Duodenal mucosa (tissue), 2 donors: Measurements from ENCODE around the gene HSPE1.
A peak's percentile ranks its signal among the peaks of the same experiment; 100 is the strongest.

ENCODE experiments used
- H3K27ac ChIP-seq: one replicate; pipeline ENCODE4 v1.7.0; 2013; ENCODE audit warnings: low read depth, low read length
- H3K27me3 ChIP-seq, 2 donors: one replicate each; pipeline ENCODE4 v1.7.0; 2013; ENCODE audit warnings: low read length in 2 of 2, control low read depth in 1 of 2; ENCODE audit not compliant: insufficient read depth in 2 of 2, control insufficient read depth in 1 of 2
- H3K36me3 ChIP-seq, 2 donors: one replicate each; pipeline ENCODE4 v1.7.0; 2013; ENCODE audit warnings: low read length in 2 of 2, control low read depth in 1 of 2; ENCODE audit not compliant: insufficient read depth in 2 of 2, control insufficient read depth in 1 of 2
- H3K4me1 ChIP-seq, 2 donors: one replicate each; pipeline ENCODE4 v1.7.0; 2013; ENCODE audit warnings: low read length in 2 of 2, control low read depth in 1 of 2; ENCODE audit not compliant: insufficient read depth in 2 of 2, control insufficient read depth in 1 of 2
- H3K4me3 ChIP-seq, 2 donors: one replicate each; pipeline ENCODE4 v1.7.0; 2013; ENCODE audit warnings: low read length in 2 of 2, low read depth in 1 of 2
- H3K9ac ChIP-seq, 2 donors: one replicate each; pipeline ENCODE4 v1.7.0; 2013; ENCODE audit warnings: low read length in 2 of 2, low read depth in 1 of 2
- H3K9me3 ChIP-seq, 2 donors: one replicate each; pipeline ENCODE4 v1.7.0; 2013; ENCODE audit warnings: low read length in 2 of 2, control low read depth in 1 of 2; ENCODE audit not compliant: control insufficient read depth in 1 of 2

The HSPE1 gene

DNA sequence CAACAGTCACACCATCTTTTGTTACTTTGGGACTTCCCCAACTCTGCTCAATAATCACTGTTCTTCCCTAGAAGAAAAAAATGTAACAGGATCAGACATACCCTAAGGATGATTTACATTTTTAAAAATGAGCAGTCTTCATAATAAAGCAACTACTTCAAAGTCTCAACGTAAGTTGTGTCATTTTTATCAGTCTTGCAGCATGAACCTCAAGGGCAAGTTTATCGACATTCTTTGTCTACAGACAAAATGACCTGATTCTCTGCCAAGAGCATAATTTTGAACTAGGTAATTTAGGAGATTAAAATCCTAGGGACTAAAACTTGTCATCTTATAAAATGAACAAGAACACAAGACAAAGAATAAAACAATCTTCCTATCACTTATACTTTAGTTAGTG, 2.9 kb upstream of the HSPE1 start:
- H3K27me3 ChIP-seq: no peaks in the 10 kb centered on the region
- H3K9ac ChIP-seq: peak overlapping the region; percentile 0 to 92
- H3K9me3 ChIP-seq: no peaks in the 10 kb centered on the region
- H3K4me1 ChIP-seq: peaks cover 36% of the 10 kb centered on the region in 2 donors
- H3K4me3 ChIP-seq: peak overlapping the region in 1 of 2 donors; percentile 87
- H3K27ac ChIP-seq: no peak overlapping the region
- peaks cover 28 to 48% of the 10 kb centered on the region in 2 donors for H3K36me3 ChIP-seq

DNA sequence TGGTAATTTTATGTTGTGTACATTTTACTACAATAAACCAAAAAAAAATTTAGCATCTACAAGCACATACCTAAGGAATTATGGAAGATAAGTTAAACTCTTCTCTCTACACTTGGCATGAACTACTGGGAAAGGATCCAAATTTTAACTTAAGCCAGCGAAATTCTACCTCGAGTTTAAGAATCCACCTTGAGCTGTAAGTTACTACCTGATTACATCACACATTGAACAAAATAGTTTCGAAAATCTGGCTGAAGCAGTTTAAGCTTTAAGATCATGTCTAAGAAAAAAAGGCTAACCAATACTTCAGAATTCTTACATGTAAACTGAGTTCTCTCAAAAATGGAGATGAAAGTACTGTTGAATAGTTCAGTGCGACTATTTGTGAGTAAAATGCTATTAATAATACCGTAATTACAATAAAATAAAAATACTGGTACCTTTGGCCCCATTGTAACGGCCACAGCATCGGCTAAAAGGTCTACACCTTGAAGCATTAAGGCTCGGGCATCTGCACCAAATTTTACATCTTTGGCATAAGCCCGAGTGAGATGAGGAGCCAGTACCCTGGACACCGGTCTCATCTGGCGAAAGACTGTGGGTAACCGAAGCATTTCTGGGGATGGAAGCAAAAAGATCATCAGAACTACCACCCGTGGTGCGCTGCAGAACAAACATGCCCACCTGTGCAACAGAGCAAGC, 1.8 kb upstream of the HSPE1 start:
- peak overlapping the region; percentile 98 for H3K27ac ChIP-seq
- H3K4me3 ChIP-seq: peak overlapping the region; percentile 86 to 87
- peaks cover 36% of the 10 kb centered on the region in 2 donors for H3K4me1 ChIP-seq
- no peaks in the 10 kb centered on the region for H3K27me3 ChIP-seq
- H3K36me3 ChIP-seq: peaks cover 23 to 38% of the 10 kb centered on the region in 2 donors
- peak overlapping the region; percentile 92 to 98 for H3K9ac ChIP-seq
- H3K9me3 ChIP-seq: no peaks in the 10 kb centered on the region

DNA sequence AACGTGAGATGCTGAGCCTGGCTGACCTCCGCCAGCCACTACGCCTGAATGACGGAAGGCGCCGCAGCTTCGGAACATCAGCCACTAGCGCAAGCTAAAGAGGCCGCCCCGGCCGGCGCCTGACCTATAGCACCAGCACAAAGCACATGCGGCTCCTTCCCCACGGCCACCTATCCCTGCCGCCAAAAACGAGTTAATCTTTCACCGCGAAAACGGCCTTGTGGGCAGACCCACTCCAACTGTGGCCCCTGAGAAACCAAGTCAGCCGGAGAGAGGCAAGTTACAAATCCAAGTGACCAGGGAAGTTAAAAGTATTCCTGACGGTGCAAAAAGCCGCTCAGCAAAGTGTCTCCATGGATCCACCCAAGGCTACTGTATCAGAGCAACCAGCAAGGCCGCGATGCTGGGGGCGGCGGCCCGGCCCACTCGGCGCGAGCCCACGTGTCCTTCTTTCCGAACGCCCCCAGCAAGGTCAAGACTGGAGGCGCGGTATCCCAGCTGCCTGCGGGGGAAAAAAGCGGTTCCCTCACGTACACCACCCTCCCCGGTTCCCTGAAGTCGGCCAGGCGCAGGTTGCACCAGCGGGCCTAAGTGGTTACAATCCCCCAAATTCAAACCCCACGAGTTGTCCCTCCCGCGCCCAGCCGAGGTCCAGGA, 1.1 kb upstream of the HSPE1 start:
- peak overlapping the region; percentile 98 for H3K27ac ChIP-seq
- H3K9me3 ChIP-seq: no peaks in the 10 kb centered on the region
- H3K36me3 ChIP-seq: peaks cover 20 to 38% of the 10 kb centered on the region in 2 donors
- H3K4me1 ChIP-seq: peaks cover 36% of the 10 kb centered on the region in 2 donors
- H3K9ac ChIP-seq: peak overlapping the region; percentile 92 to 98
- H3K4me3 ChIP-seq: peak overlapping the region; percentile 86 to 87
- no peaks in the 10 kb centered on the region for H3K27me3 ChIP-seq

DNA sequence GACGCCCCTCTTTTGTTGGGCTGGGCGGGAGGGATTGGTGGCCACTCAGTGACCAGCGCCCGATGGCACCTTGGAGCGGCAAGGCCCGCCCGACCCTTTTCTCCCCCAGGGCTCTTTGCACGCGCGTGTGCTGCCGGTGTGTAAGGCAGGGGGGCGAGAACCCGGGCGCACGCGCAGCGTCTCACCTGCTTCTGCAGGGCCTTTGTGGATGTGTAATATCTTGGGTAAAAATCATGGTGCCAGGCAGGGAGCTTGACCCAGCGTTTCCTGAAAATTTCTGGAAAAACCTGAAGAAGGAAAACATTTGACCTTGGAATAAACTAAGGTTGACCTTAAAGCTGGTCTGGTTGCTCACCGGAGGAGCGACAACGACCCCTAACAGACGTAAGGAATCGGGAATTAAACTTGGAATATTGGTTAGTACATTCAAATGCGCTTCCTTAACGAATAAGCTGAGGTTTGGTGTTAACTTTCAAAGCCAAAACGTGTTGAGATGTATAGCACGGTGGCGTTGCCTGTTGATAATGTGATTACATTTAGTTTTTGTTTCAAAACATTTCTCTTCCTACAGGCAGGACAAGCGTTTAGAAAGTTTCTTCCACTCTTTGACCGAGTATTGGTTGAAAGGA, 438 bp downstream of the HSPE1 start:
- Histone ChIP-seq H3K4me3 (peak overlapping the region; percentile 86 to 96), H3K4me1 (peaks cover 33 to 36% of the 10 kb centered on the region in 2 donors), H3K9ac (peak overlapping the region; percentile 98), H3K27ac (peak overlapping the region; percentile 98), H3K9me3 (no peaks in the 10 kb centered on the region), H3K36me3 (peaks cover 19 to 31% of the 10 kb centered on the region in 2 donors), H3K27me3 (no peaks in the 10 kb centered on the region)

DNA sequence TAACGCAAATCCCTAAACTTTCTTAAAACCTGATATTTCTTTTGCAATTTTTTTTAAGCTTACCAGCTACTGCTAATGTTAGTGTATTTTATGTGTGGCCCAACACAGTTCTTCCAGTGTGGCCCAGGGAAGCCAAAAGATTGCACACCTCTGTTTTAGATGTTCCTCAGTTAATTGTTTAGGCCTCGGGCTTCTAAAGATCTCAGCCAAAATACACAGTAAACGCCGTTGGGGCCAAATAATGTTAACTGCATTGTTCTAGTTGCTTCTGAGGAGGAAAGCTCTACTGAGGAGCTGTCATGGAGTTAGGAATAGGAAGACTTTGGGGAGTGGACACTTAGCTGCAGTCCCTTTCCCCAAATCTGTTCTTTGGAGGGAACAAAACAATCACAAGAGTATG, 2.0 kb downstream of the HSPE1 start:
- Histone ChIP-seq H3K9me3 (no peaks in the 10 kb centered on the region), H3K4me1 (peaks cover 20 to 21% of the 10 kb centered on the region in 2 donors), H3K4me3 (peak overlapping the region; percentile 86 to 96), H3K27ac (no peak overlapping the region), H3K36me3 (peaks cover 7 to 22% of the 10 kb centered on the region in 2 donors), H3K9ac (peak overlapping the region; percentile 98), H3K27me3 (no peaks in the 10 kb centered on the region)

DNA sequence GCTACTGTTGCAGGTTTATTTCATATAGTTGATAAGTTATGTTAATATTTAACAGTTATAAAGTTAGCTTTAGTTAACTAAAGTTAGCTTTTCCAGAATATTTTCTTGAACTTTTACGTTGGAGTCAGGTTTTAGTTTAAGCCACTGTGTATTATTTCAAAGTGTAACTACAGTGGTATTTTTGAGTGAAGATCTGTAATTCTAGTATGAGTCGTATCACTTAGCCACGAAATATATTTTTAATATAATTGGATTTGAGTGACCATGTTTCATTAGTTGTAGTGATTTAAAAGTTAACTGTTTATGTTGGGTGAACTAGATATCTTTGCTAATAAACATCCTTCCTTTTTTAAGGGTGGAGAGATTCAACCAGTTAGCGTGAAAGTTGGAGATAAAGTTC, 2.5 kb downstream of the HSPE1 start:
- H3K27me3 ChIP-seq: no peaks in the 10 kb centered on the region
- H3K4me1 ChIP-seq: peaks cover 16 to 20% of the 10 kb centered on the region in 2 donors
- no peaks in the 10 kb centered on the region for H3K9me3 ChIP-seq
- H3K9ac ChIP-seq: peak overlapping the region in 1 of 2 donors; percentile 98
- H3K27ac ChIP-seq: no peak overlapping the region
- peaks cover 7 to 22% of the 10 kb centered on the region in 2 donors for H3K36me3 ChIP-seq
- peak overlapping the region; percentile 3 to 96 for H3K4me3 ChIP-seq

DNA sequence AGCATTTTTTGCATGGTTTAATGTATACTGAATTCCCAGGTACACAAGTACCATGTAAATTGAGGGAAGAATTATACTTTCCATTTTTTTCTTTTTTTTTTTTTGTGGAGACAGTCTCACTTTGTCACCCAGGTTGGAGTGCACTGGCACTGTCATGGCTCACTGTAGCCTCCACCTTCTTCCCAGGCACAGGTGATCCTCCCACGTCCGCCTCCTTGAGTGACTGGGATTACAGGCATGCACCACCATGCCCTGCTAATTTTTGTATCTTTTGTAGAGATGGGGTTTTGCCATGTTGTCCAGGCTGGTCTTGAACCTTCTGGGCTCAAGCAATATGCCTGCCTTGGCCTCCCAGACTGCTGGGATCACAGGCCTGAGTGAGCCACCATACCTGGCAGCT, 3.8 kb downstream of the HSPE1 start:
- no peaks in the 10 kb centered on the region for H3K9me3 ChIP-seq
- peaks cover 7 to 23% of the 10 kb centered on the region in 2 donors for H3K36me3 ChIP-seq
- no peak overlapping the region for H3K27ac ChIP-seq
- no peak overlapping the region for H3K9ac ChIP-seq
- H3K27me3 ChIP-seq: no peaks in the 10 kb centered on the region
- peaks cover 6 to 8% of the 10 kb centered on the region in 2 donors for H3K4me1 ChIP-seq
- no peak overlapping the region for H3K4me3 ChIP-seq

DNA sequence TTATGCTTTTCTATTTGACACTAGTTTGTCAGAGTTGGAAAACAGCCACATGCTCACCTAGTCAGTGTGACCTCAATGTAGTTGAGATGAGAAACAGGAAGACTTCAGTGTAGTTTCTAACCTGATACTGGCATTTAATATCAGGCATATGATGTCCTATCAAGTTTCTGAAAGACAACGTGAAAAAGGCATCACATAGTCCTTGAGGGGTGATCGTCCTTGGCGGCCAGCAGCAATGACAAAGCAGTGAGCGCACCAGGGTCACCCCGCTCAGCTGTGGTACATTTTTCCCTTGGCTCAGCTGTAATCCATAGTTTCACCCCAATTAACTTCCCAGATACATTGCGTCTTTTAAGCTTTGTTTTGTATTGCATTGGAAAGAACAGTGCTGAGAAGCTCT, 4.3 kb downstream of the HSPE1 start:
- H3K36me3 ChIP-seq: peaks cover 7 to 24% of the 10 kb centered on the region in 2 donors
- H3K4me3 ChIP-seq: no peak overlapping the region
- H3K9ac ChIP-seq: no peak overlapping the region
- H3K27me3 ChIP-seq: no peaks in the 10 kb centered on the region
- H3K27ac ChIP-seq: no peak overlapping the region
- peaks cover 6 to 8% of the 10 kb centered on the region in 2 donors for H3K4me1 ChIP-seq
- no peaks in the 10 kb centered on the region for H3K9me3 ChIP-seq

DNA sequence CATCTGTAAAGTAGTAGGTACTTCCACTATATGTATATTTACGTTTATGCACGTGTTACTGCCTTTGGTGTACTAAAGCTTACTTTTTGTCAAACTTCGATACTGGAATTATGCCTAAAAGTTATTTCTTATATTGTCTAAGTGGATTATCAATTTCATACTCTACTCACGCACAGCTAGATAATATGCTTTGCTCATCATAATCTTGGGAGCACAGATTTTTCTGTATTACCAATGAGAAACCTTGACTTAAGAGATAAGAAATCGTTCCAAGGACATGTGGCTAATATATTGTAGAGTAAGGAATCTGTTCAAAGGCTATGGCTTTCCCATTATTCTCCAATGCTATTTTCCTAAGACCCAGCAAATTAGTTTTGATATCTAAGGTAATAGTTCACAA, 6.5 kb downstream of the HSPE1 start:
- Histone ChIP-seq H3K9ac (no peak overlapping the region), H3K4me3 (no peak overlapping the region), H3K4me1 (peaks cover 6% of the 10 kb centered on the region in 2 donors), H3K36me3 (peaks cover 7 to 24% of the 10 kb centered on the region in 2 donors), H3K27me3 (no peaks in the 10 kb centered on the region), H3K9me3 (no peaks in the 10 kb centered on the region), H3K27ac (no peak overlapping the region)

DNA sequence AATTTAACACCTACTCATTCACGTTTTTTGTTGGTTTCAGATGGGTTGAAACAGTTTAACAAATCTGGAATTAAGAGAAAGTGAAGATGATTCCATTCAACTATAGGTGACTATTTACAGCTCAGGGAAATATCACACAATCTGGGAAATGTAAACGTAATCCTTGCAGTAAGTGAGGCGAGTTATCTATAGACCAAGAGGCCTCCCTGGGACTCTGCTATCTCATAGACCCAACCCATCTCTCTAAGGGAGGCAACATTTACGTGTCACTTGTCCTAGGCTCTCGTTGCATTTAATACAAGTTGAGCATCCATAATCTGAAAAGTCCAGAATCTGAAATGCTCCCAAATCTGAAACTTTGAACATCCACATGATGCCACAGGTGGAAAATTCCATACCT, 13.7 kb downstream of the HSPE1 start:
- Histone ChIP-seq H3K27me3 (no peaks in the 10 kb centered on the region), H3K36me3 (peaks cover 0 to 2% of the 10 kb centered on the region in 2 donors), H3K4me1 (peaks cover 14 to 19% of the 10 kb centered on the region in 2 donors), H3K9me3 (no peaks in the 10 kb centered on the region), H3K27ac (no peak overlapping the region), H3K4me3 (no peak overlapping the region), H3K9ac (no peak overlapping the region)
